ENCODE data around the gene TLCD4. TPM values are rescaled to one million over a fixed set of nuclear protein-coding genes. Genes with fewer than 3 reads are reported as not detected.
A peak's percentile ranks its signal among the peaks of the same experiment; 100 is the strongest.

The TLCD4 gene
- total and polyA plus RNA-seq, 2 of the 13 experiments (the other 11 are each of a cell fraction or from before 2014, with no cell fraction given): 4.7 to 14.5 TPM

DNA sequence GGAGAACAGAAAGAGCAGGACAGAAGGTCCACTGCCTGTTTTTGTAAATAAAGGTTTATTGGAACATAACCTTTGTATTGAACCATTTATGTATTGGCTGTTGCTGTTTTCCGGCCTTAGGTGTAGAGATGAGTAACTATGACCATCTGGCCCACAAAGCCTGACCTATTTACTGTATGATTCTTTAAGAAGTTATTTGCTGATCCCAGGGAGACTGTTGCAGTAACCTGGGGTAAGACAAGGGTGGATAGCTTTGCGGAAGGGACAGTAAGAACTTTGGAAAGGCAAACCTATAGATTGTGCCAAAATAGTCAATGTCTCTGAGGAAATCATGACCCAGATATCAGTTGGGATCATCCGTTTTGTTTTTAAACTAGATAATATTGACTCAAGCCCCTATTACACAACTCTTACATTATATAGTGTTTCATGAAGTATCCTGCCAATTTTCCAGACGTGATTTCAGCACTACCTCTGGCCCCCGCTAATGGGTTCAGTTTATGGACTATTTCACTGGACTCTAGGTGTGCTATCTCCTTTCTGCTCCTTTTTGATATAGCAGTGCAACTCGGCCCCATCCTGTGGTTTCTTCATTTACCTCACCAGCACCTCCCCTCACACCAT is 20.8 kb upstream of the TLCD4 start (continued):
- TF ChIP-seq, protein P1, sequence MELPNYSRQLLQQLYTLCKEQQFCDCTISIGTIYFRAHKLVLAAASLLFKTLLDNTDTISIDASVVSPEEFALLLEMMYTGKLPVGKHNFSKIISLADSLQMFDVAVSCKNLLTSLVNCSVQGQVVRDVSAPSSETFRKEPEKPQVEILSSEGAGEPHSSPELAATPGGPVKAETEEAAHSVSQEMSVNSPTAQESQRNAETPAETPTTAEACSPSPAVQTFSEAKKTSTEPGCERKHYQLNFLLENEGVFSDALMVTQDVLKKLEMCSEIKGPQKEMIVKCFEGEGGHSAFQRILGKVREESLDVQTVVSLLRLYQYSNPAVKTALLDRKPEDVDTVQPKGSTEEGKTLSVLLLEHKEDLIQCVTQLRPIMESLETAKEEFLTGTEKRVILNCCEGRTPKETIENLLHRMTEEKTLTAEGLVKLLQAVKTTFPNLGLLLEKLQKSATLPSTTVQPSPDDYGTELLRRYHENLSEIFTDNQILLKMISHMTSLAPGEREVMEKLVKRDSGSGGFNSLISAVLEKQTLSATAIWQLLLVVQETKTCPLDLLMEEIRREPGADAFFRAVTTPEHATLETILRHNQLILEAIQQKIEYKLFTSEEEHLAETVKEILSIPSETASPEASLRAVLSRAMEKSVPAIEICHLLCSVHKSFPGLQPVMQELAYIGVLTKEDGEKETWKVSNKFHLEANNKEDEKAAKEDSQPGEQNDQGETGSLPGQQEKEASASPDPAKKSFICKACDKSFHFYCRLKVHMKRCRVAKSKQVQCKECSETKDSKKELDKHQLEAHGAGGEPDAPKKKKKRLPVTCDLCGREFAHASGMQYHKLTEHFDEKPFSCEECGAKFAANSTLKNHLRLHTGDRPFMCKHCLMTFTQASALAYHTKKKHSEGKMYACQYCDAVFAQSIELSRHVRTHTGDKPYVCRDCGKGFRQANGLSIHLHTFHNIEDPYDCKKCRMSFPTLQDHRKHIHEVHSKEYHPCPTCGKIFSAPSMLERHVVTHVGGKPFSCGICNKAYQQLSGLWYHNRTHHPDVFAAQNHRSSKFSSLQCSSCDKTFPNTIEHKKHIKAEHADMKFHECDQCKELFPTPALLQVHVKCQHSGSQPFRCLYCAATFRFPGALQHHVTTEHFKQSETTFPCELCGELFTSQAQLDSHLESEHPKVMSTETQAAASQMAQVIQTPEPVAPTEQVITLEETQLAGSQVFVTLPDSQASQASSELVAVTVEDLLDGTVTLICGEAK (IDR thresholded peaks at IDR 0.05): peak; percentile 61
- TF ChIP-seq, protein P1 (CRISPR knock-in tag; IDR thresholded peaks at IDR 0.05): peak; percentile 93; the same call in 1 of the 2 replicates
- no peak for TF ChIP-seq ZNF3 (CRISPR knock-in tag; IDR thresholded peaks at IDR 0.05)
- no peak for TF ChIP-seq SNRNP70 (IDR thresholded peaks at IDR 0.05; ENCODE audit: low read depth, low read length)
- TF ChIP-seq, protein P2, sequence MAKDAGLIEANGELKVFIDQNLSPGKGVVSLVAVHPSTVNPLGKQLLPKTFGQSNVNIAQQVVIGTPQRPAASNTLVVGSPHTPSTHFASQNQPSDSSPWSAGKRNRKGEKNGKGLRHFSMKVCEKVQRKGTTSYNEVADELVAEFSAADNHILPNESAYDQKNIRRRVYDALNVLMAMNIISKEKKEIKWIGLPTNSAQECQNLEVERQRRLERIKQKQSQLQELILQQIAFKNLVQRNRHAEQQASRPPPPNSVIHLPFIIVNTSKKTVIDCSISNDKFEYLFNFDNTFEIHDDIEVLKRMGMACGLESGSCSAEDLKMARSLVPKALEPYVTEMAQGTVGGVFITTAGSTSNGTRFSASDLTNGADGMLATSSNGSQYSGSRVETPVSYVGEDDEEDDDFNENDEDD (CRISPR knock-in tag; IDR thresholded peaks at IDR 0.05; ENCODE audit: borderline replicate concordance): no peak
- TF ChIP-seq, protein P3, sequence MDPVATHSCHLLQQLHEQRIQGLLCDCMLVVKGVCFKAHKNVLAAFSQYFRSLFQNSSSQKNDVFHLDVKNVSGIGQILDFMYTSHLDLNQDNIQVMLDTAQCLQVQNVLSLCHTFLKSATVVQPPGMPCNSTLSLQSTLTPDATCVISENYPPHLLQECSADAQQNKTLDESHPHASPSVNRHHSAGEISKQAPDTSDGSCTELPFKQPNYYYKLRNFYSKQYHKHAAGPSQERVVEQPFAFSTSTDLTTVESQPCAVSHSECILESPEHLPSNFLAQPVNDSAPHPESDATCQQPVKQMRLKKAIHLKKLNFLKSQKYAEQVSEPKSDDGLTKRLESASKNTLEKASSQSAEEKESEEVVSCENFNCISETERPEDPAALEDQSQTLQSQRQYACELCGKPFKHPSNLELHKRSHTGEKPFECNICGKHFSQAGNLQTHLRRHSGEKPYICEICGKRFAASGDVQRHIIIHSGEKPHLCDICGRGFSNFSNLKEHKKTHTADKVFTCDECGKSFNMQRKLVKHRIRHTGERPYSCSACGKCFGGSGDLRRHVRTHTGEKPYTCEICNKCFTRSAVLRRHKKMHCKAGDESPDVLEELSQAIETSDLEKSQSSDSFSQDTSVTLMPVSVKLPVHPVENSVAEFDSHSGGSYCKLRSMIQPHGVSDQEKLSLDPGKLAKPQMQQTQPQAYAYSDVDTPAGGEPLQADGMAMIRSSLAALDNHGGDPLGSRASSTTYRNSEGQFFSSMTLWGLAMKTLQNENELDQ (CRISPR knock-in tag; IDR thresholded peaks at IDR 0.05; ENCODE audit: borderline replicate concordance): no peak
